HG03378 (cell line): ENCODE data around the gene CEP70.
"Not testable (repeated sequence)": the region's sequence is repeated elsewhere in the genome, so short reads cannot be mapped to it uniquely, and the experiment has no call there.

Experiments used
- ATAC-seq: cut with Tn5 transposase; IDR thresholded peaks from one replicate; pipeline ENCODE4 v1.9.1; 2021; ENCODE audit warnings: mild to moderate bottlenecking, moderate library complexity; ENCODE audit not compliant: unreplicated experiment

Gene CEP70

GRCh38 chr3:138593488-138594149, 441 bp downstream of the CEP70 start:
- no peak for ATAC-seq

GRCh38 chr3:138591392-138591791, 2.7 kb downstream of the CEP70 start:
- ATAC-seq, result no peak

- no peak for ATAC-seq
Observed at GRCh38 chr3:138588445-138588844, 5.6 kb downstream of the CEP70 start.

- ATAC-seq, result no peak
Observed at GRCh38 chr3:138587374-138587773, 6.7 kb downstream of the CEP70 start.

- no peak for ATAC-seq
Observed at GRCh38 chr3:138578961-138579574, 15.0 kb downstream of the CEP70 start.

GRCh38 chr3:138578141-138578540, 15.9 kb downstream of the CEP70 start:
- ATAC-seq, result peak; percentile 97

- ATAC-seq, result no peak
Observed at GRCh38 chr3:138573138-138573537, 20.9 kb downstream of the CEP70 start.

- not testable (repeated sequence) for ATAC-seq
Observed at GRCh38 chr3:138569624-138570023, 24.4 kb downstream of the CEP70 start.

GRCh38 chr3:138569090-138569489, 25.0 kb downstream of the CEP70 start:
- ATAC-seq, result no peak

- no peak for ATAC-seq
Observed at GRCh38 chr3:138567403-138567802, 26.7 kb downstream of the CEP70 start.

GRCh38 chr3:138566293-138566692, 27.8 kb downstream of the CEP70 start:
- not testable (repeated sequence) for ATAC-seq

- not testable (repeated sequence) for ATAC-seq
Observed at GRCh38 chr3:138562902-138563301, 31.2 kb downstream of the CEP70 start.

- ATAC-seq, result no peak
Observed at GRCh38 chr3:138560501-138560900, 33.6 kb downstream of the CEP70 start.

- no peak for ATAC-seq
Observed at GRCh38 chr3:138559134-138559533, 34.9 kb downstream of the CEP70 start.

- ATAC-seq, result not testable (repeated sequence)
Observed at GRCh38 chr3:138554775-138555174, 39.3 kb downstream of the CEP70 start.

GRCh38 chr3:138550958-138551357, 43.1 kb downstream of the CEP70 start:
- not testable (repeated sequence) for ATAC-seq

- no peak for ATAC-seq
Observed at GRCh38 chr3:138549179-138549977, 44.7 kb downstream of the CEP70 start.

- no peak for ATAC-seq
Observed at GRCh38 chr3:138547342-138547975, 46.6 kb downstream of the CEP70 start.

GRCh38 chr3:138544546-138544945, 49.5 kb downstream of the CEP70 start:
- no peak for ATAC-seq

GRCh38 chr3:138542977-138543376, 51.1 kb downstream of the CEP70 start:
- ATAC-seq, result no peak

- ATAC-seq, result no peak
Observed at GRCh38 chr3:138539352-138539751, 54.7 kb downstream of the CEP70 start.
